Measurements from ENCODE around the gene DNAJB11.

DNA sequence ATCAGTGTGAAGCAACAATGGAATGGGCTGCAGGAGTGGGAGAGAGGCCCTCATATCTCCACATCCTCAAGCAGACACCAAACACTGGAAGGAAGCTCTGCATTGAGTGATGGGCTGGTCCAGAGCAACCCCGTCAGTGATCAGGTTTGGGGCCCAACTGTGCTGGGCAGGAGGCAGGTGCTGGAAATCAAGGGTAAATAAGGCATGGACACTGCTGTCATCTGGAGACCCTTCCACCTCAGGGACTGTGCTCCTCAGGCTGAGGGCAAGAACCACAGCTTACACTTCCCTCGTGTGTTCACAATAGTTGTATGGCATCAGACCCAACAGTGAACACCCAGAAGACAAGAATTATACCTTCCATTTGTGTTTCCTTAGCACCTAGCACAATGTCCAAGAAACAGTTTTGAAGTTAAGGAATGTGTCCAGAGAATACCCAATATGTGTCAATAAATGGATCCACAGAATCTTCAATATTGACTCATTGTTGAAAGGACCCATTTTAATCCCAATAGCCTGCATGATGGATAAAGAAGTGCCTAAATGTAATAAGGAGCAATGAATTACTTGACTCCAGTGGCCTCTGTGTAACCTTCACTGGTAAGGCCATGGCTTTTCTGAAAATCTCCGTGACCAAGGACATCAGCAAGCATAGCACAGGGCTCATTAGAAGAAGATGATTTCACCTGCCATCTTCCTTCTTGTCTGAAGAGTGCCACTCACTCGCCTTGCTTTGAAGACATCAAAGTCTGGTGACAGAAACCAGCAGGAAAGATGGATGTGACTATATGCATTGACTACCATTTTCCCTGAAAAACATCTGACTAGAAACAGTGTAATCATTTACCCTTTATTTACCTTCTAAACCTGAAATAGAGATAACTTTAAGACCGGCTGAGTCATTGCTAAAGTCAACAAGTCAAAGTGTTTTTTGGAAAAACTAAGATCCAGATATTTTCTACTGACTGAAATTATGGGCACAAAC is 35.3 kb downstream of the DNAJB11 start:
- TF ChIP-seq, protein P1, sequence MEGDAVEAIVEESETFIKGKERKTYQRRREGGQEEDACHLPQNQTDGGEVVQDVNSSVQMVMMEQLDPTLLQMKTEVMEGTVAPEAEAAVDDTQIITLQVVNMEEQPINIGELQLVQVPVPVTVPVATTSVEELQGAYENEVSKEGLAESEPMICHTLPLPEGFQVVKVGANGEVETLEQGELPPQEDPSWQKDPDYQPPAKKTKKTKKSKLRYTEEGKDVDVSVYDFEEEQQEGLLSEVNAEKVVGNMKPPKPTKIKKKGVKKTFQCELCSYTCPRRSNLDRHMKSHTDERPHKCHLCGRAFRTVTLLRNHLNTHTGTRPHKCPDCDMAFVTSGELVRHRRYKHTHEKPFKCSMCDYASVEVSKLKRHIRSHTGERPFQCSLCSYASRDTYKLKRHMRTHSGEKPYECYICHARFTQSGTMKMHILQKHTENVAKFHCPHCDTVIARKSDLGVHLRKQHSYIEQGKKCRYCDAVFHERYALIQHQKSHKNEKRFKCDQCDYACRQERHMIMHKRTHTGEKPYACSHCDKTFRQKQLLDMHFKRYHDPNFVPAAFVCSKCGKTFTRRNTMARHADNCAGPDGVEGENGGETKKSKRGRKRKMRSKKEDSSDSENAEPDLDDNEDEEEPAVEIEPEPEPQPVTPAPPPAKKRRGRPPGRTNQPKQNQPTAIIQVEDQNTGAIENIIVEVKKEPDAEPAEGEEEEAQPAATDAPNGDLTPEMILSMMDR (IDR thresholded peaks at IDR 0.05) = no peak
- TF ChIP-seq POLR2AphosphoS5 (IDR thresholded peaks at IDR 0.05) = no peak
- TF ChIP-seq POLR2A (IDR thresholded peaks at IDR 0.05) = no peak

All from prostate gland (tissue), 2 donors.